HG02840 (cell line): ENCODE data around the gene EHMT1.

Experiments used
- ATAC-seq: cut with Tn5 transposase; IDR thresholded peaks from one replicate; pipeline ENCODE4 v1.9.1; 2021; ENCODE audit warnings: mild to moderate bottlenecking, moderate library complexity, moderate number of reproducible peaks; ENCODE audit not compliant: unreplicated experiment, low FRiP score

EHMT1 gene

GRCh38 chr9:137753192-137753765 is 134.5 kb downstream of the EHMT1 start:
- no peak for ATAC-seq

GRCh38 chr9:137755261-137755927 is 136.6 kb downstream of the EHMT1 start:
- ATAC-seq: no peak

- ATAC-seq: no peak
Measured at GRCh38 chr9:137756045-137756744, 137.4 kb downstream of the EHMT1 start.

- ATAC-seq: no peak
Measured at GRCh38 chr9:137757139-137757538, 138.3 kb downstream of the EHMT1 start.

- ATAC-seq: no peak
Measured at GRCh38 chr9:137757613-137758029, 138.8 kb downstream of the EHMT1 start.

- no peak for ATAC-seq
Measured at GRCh38 chr9:137758067-137758466, 139.3 kb downstream of the EHMT1 start.

- no peak for ATAC-seq
Measured at GRCh38 chr9:137759117-137759516, 140.3 kb downstream of the EHMT1 start.

GRCh38 chr9:137759649-137760321 is 141.0 kb downstream of the EHMT1 start:
- ATAC-seq: no peak

- ATAC-seq: no peak
Measured at GRCh38 chr9:137760426-137760825, 141.6 kb downstream of the EHMT1 start.

- ATAC-seq: no peak
Measured at GRCh38 chr9:137761032-137761431, 142.2 kb downstream of the EHMT1 start.

- ATAC-seq: no peak
Measured at GRCh38 chr9:137761793-137762192, 143.0 kb downstream of the EHMT1 start.

GRCh38 chr9:137762414-137763061 is 143.7 kb downstream of the EHMT1 start:
- ATAC-seq: no peak

GRCh38 chr9:137763271-137763955 is 144.6 kb downstream of the EHMT1 start:
- ATAC-seq: no peak

GRCh38 chr9:137764171-137764671 is 145.4 kb downstream of the EHMT1 start:
- no peak for ATAC-seq

- no peak for ATAC-seq
Measured at GRCh38 chr9:137764981-137765380, 146.2 kb downstream of the EHMT1 start.

GRCh38 chr9:137765536-137765935 is 146.7 kb downstream of the EHMT1 start:
- ATAC-seq: no peak

- no peak for ATAC-seq
Measured at GRCh38 chr9:137771580-137771979, 152.8 kb downstream of the EHMT1 start.

GRCh38 chr9:137772281-137772873 is 153.6 kb downstream of the EHMT1 start:
- ATAC-seq: no peak

- no peak for ATAC-seq
Measured at GRCh38 chr9:137774775-137775386, 156.1 kb downstream of the EHMT1 start.
